ENCODE results near the gene CLC. TPM values are rescaled to one million over a fixed set of nuclear protein-coding genes. Genes with fewer than 3 reads are reported as not detected.

The CLC gene
- total RNA-seq, 3 donors from 2014 or later = 1.2 TPM; not detected in 2

DNA sequence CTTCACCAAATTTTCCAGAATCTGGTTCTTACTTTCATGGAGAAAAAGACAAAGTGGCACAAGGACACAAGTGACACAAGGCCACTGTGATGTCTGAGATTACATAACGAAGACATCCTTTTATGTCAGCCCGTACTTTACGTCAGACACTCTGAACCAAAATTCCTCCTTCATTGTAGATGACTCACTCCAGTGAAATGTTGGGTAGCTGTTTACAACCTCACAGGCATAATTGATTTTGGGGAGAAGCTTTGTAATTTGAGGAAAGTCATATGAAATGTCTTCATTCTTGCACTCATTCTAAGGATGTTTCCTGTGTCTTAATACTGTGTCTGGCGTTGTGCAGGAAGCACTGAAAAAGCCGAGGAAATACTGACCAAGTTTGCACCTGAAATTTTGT is 53.6 kb downstream of the CLC start:
- H3K36me3 ChIP-seq (ENCODE audit: low read depth) = no peaks in the 10 kb centered on the region
- ATAC-seq = no peak
- H3K9me3 ChIP-seq = no peaks in the 10 kb centered on the region
- TF ChIP-seq CTCF (IDR thresholded peaks at IDR 0.05) = no peak
- H3K4me3 ChIP-seq = no peak overlapping the region
- no peak for DNase-seq
- H3K4me1 ChIP-seq (ENCODE audit: low read depth) = no peaks in the 10 kb centered on the region
- intact Hi-C loops (cut with DNase I, micrococcal nuclease) = no loop called here

- H3K4me1 ChIP-seq (ENCODE audit: low read depth) = no peaks in the 10 kb centered on the region
- DNase-seq (no peak), ATAC-seq (no peak)
- no peak overlapping the region for H3K4me3 ChIP-seq
- intact Hi-C loops (cut with DNase I, micrococcal nuclease) = no loop called here
- H3K9me3 ChIP-seq = no peaks in the 10 kb centered on the region
- no peak for TF ChIP-seq CTCF (IDR thresholded peaks at IDR 0.05)
- no peaks in the 10 kb centered on the region for H3K36me3 ChIP-seq (ENCODE audit: low read depth)
Observed at GRCh38 chr19:39681416-39681815, 56.4 kb downstream of the CLC start.

Other genes with a start within 250 kb of the CLC start
- gene DLL3, start 239.1 kb downstream of the CLC start, total RNA-seq = not detected
- gene SELENOV, start 222.9 kb downstream of the CLC start, total RNA-seq = not detected
- gene EID2B, start 205.2 kb downstream of the CLC start, total RNA-seq = 1 to 10 TPM in 1 of 3 donors, under 1 TPM in 2; 0.20 to 4.2 (median 0.72) TPM
- gene EID2, start 197.9 kb downstream of the CLC start, total RNA-seq = 10 to 100 TPM in 1 of 3 donors, 1 to 10 TPM in 2; 7.0 to 14.7 (median 9.6) TPM
- gene LGALS13, start 135.5 kb downstream of the CLC start, total RNA-seq = not detected
- gene LGALS16, start 82.1 kb downstream of the CLC start, total RNA-seq = not detected
- not detected for gene LGALS14, start 33.5 kb downstream of the CLC start, total RNA-seq
- not detected for gene LEUTX, start 40.8 kb upstream of the CLC start, total RNA-seq
- gene DYRK1B, start 96.1 kb upstream of the CLC start, total RNA-seq = 10 to 100 TPM; 14.5 to 27.2 (median 23.7) TPM
- 100 to 1,000 TPM; 126 to 200 (median 155) TPM for gene FBL, start 108.3 kb upstream of the CLC start, total RNA-seq
- gene FCGBP, start 196.6 kb upstream of the CLC start, total RNA-seq = 1,000 to 10,000 TPM; 1,609 to 4,808 (median 4,422) TPM
- gene PSMC4, start 233.1 kb upstream of the CLC start, total RNA-seq = 10 to 100 TPM; 73.4 to 89.9 (median 77.5) TPM